ENCODE measurements around the gene LETM1.

- TF ChIP-seq EZH2 (IDR thresholded peaks at IDR 0.05; ENCODE audit: insufficient read depth, poor library complexity, severe bottlenecking) (no peak), EZH2phosphoT487 (IDR thresholded peaks at IDR 0.05; ENCODE audit: insufficient read depth, low read depth) (no peak)
Observed at GRCh38 chr4:1792158-1792831, 63.7 kb downstream of the LETM1 start.
